RWPE1 (cell line): ENCODE measurements around the gene MMP14.
"Not testable (repeated sequence)": the region's sequence is repeated elsewhere in the genome, so short reads cannot be mapped to it uniquely, and the experiment has no call there.

Experiments
- CTCF ChIA-PET: fragments of 350-600 bp; sonication (Branson Sonifier 250); formaldehyde crosslinking; extraction: SDS; loops from one replicate; lab custom pipeline; 2021; lab: Yijun Ruan, JAX
- POLR2A ChIA-PET: fragments of 400-600 bp; formaldehyde crosslinking; extraction: SDS; loops from one replicate; lab custom pipeline; 2020; ENCODE audit warnings: antibody characterized with exemption; ENCODE audit not compliant: low non-redundant PET; lab: Yijun Ruan, JAX
- DNase-seq: peaks from one replicate; pipeline ENCODE4 v3.0.0; 2012; ENCODE audit warnings: low spot score
- H3K27ac ChIP-seq: fragments of 450-650 bp; 2 replicates; pipeline ENCODE4 v1.5.1; 2017
- TF ChIP-seq, protein P1 (sequence below): fragments of 450-650 bp; conservative IDR thresholded peaks from 2 replicates; pipeline ENCODE4 v1.5.1; 2017; ENCODE audit warnings: low read depth, mild to moderate bottlenecking

MMP14 gene

DNA sequence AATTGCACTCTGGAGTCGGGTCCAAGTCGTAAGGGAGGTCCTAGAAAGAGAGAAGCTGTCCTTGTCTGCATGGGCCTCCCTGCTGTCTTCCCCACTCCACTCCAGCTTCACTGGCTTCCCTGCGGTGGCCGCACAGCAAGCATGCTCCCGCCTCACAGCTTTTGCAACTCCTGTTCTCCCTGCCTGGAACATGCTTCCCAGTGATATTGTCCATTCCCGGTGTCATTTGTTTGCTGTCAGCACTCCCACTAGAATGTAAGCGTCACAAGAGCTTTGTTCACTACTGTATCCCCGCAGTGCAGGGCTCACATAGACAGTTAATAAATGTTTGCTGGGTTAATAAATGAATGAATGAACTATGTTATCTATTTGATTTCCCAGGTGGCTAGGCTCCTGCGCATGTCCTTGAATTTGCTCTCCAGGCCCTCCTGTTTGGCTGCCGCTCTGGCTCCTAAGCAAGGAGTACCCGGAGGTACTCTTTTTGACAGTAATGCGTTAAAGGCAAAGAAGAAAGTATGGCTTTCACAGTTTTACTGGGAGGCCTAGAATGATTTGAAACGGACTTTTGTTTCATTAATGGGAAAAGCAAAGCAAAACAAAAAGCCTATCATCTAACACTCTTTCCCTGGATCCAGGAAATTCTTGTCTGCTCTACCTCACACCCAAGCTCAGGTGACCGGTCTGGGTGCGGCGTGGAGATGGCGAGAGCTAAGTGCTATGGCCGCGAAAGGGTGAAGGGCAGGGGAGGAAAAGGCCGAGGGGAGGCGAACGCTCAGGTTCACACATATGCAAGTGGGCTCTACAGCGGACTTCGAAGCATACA lies 15.0 kb upstream of the MMP14 start:
- DNase-seq: no peak
- ChIA-PET CTCF (interaction anchor here (0.6 to 3.3 kb wide), 4 partner anchors 28 to 265 kb away, joined by 3 to 14 read pairs (median 6); no protein-coding TSS in a partner anchor), POLR2A (no interaction called here)
- TF ChIP-seq, protein P1, sequence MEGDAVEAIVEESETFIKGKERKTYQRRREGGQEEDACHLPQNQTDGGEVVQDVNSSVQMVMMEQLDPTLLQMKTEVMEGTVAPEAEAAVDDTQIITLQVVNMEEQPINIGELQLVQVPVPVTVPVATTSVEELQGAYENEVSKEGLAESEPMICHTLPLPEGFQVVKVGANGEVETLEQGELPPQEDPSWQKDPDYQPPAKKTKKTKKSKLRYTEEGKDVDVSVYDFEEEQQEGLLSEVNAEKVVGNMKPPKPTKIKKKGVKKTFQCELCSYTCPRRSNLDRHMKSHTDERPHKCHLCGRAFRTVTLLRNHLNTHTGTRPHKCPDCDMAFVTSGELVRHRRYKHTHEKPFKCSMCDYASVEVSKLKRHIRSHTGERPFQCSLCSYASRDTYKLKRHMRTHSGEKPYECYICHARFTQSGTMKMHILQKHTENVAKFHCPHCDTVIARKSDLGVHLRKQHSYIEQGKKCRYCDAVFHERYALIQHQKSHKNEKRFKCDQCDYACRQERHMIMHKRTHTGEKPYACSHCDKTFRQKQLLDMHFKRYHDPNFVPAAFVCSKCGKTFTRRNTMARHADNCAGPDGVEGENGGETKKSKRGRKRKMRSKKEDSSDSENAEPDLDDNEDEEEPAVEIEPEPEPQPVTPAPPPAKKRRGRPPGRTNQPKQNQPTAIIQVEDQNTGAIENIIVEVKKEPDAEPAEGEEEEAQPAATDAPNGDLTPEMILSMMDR: no peak
- H3K27ac ChIP-seq: peak overlapping the region; percentile 61

DNA sequence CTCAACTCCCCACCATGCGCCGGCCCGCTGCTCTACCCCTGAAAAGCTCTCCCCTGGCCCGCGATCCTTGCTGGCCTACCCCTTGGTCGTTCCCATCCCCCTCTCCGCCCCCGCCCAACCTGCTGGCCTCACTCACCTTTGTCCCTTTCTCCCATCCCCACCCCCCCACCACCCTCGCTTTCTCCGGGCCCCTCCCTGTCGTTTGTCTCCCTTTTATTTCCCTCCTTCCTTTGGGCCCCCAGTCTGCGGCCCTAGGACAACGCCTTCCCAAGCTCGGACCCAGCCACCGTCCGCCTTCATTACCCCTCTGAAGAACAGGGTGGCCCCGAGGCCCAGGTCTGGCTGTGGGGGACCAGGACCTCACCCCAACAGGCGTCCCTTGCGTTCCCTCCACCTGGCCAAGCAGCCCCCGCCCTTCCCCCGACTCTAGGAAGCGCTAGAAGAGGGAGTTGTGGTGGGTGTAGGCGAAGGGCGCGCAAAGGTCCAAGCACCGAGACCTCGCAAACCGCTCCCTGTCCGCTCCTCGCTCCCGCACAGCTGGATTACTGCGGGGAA lies 14.3 kb upstream of the MMP14 start:
- POLR2A ChIA-PET: no interaction called here
- TF ChIP-seq, protein P1: no peak
- CTCF ChIA-PET: interaction anchor here (0.6 to 2.4 kb wide), 13 partner anchors 14 to 266 kb away, joined by 3 to 37 read pairs (median 4); partner anchors contain the start of gene AJUBA
- peak overlapping the region; percentile 61 for H3K27ac ChIP-seq
- DNase-seq: no peak

DNA sequence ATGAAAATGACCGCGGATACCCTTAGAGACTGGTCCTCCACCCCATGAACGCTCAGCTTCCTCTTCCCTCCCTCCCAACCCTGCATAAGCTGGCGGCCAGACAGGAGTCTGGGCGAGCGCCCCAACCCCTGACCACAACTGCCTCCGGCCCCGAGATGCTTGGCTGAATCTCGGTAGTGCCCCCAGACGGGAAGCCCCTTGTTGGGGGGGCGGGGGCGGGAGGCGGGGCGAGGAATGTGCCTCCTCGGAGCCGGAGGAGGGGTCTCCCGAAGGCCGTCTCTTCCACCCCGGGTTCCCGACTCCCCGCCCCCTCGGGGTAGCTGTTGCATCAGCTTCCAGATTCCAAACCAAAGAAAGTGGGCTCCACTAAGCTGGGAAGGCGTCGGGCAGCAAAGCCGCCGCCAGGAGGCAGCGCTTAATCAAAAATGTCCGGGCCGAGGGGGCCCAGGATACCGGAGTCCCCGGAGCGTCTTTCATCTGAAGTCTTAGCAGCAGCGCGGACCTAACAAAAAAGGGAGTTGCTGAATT lies 13.8 kb upstream of the MMP14 start:
- TF ChIP-seq, protein P1: peak; percentile 76
- H3K27ac ChIP-seq: peak overlapping the region; percentile 61
- ChIA-PET POLR2A (interaction anchor here (0.5 kb wide), 1 partner anchor 8 kb away, joined by 3 read pairs; no protein-coding TSS in a partner anchor), CTCF (interaction anchor here (0.6 to 2.4 kb wide), 13 partner anchors 13 to 266 kb away, joined by 3 to 37 read pairs (median 4); partner anchors contain the start of gene AJUBA)
- DNase-seq: no peak

DNA sequence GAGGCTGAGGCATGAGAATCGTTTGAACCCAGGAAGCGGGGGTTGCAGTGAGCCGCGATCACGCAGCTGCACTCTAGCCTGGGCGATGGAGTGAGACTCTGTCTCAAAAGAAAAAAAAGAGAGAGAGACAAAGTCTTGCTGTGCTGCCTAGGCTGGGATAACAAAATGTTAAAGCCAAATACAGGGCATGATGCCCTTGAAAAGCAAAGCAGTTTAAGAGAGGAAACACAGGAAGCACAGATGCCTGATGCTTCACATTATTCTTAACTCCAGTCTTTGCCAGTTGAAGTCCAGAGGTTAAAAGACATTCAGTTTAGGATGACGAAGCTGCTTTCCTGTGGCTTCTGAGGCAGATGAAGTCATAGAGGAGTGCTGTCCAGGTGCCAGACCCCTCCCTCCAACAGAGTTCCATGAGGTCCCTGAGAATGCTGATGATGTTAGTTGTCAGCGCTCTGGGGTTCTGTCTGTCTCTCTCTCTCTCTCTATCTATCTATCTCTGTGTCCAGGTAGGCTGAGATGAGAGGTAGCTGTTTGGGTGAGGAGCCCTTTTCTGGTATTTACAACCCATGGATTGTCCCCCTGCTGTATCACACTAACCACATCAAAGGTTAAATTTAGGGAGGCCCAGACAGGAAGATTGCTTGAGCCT lies 11.6 kb upstream of the MMP14 start:
- DNase-seq: peak; percentile 80
- ChIA-PET POLR2A (no interaction called here), CTCF (interaction anchor here (1.2 kb wide), 1 partner anchor 28 kb away, joined by 5 read pairs; no protein-coding TSS in a partner anchor)
- peak overlapping the region; percentile 83 for H3K27ac ChIP-seq
- TF ChIP-seq, protein P1: no peak

DNA sequence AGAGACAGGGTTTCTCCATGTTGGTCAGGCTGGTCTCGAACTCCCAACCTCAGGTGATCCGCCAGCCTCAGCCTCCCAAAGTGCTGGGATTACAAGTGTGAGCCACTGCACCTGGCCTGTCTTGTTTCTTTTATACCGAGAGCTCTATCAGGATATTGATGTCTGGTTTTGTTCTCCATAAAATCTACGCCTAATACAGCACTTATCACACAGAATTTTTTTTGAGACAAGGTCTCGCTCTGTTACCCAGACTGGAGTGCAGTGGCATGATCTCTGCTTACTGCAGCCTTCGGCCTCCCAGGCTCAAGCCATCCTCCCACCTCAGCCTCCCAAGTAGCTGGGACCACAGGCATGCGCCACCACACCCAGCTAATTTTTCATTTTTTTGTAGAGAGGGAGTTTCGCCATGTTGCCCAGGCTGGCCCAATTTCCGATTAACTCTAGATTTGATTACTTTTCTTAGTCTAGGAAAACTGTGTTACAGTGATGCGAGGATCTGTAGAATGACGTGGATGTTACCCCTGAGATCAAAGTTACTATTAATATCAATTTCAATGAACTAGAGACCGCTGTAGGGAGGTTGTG lies 7.2 kb upstream of the MMP14 start:
- DNase-seq, POLR2A ChIA-PET: not testable (repeated sequence)
- CTCF ChIA-PET: interaction anchor here (0.7 to 2.0 kb wide), 3 partner anchors 24 to 428 kb away, joined by 3 to 7 read pairs (median 4); no protein-coding TSS in a partner anchor
- peak overlapping the region; percentile 76 for H3K27ac ChIP-seq

DNA sequence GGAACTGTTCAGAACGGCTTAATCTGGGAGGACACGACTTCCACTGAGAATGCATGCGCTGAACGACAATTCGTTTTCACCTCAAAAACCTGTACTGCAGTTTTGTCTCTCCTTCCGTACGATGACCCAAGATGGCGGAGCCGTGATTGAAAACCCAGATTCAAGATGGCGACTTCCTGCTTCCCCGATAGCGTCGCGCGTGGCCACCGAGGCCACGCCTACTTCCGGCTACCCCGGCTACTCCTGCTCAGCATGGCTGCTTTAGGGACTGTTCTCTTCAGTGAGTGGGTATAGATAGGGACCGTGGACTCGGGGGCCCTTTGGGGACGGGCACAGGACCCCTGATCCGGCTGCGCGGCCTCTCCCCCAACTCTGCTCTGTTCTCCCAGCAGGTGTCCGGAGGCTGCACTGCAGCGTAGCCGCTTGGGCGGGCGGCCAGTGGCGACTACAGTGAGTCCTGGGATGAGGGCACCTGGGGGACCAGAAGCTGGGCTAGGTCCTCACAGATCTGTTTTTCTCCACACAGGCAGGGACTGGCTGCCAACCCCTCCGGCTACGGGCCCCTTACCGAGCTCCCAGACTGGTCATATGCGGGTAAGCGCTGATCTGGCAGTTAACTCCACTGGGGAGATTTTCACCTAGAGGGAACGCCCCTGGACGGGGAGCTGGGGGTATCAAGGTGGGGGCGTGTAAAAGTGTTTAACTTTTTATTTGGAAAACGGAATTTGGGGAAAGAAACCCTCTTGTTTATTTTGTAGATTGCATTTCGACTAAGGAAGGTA lies 6.5 kb upstream of the MMP14 start, which contains the start of gene MRPL52:
TSS of gene MRPL52 (plus strand) at position 227 of the 782 bp plus-strand sequence. CDS start at position 253, 26 bp downstream.
- peak within 1 kb of the TSS; percentile 76 for H3K27ac ChIP-seq
- POLR2A ChIA-PET: interaction anchor here (0.8 kb wide), 1 partner anchor 9 kb away, joined by 3 read pairs; no protein-coding TSS in a partner anchor
- CTCF ChIA-PET: interaction anchor here (0.6 to 2.0 kb wide), 3 partner anchors 24 to 441 kb away, joined by 4 to 7 read pairs (median 4); no protein-coding TSS in a partner anchor
- TF ChIP-seq, protein P1: no peak
- peak; percentile 79 for DNase-seq
